ENCODE data around the gene CABP7.

CABP7 gene

DNA sequence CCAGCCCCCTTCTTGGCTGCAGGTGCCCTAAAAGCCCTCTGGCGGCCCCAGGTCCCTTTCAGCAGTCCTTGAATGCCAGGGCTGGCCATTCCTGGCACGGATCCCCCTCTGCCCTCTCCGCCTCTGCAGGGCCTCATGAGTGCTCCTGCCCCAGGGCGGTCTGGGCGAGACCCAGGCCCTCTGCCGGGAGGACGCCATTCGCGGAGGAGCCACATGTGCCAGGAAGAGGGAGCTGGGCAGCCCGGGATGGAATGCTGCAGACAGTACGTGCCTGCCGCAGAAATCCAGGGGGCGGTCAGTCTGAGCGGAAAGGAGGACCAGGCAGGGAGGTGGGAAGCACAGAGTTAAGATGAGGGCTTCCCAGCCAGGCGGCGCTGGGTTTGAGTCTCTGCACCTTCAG is 2.8 kb downstream of the CABP7 start:
- DNase-seq (ENCODE audit: low read depth in 2 of 2), result no peak

DNA sequence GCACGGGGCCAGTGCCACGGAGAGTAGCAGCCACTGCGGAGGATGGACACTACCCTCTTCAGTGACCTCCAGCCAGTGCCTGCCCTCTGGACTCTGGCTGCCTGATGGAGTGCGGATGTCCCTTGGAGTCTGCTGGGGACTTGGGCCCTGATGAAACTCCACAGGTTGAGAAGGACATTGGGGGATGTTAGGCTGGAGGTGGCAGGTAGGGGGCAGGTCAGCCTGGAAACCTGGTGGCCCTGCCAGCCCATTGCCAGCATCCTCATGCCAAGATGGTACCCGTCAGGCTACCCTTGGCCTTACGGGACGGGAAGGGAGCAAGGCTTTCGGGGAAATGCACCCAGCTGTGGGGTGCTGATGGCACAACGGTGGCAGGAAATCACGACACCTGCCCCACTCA is 4.0 kb downstream of the CABP7 start:
- no peak for DNase-seq (ENCODE audit: low read depth in 2 of 2)

DNA sequence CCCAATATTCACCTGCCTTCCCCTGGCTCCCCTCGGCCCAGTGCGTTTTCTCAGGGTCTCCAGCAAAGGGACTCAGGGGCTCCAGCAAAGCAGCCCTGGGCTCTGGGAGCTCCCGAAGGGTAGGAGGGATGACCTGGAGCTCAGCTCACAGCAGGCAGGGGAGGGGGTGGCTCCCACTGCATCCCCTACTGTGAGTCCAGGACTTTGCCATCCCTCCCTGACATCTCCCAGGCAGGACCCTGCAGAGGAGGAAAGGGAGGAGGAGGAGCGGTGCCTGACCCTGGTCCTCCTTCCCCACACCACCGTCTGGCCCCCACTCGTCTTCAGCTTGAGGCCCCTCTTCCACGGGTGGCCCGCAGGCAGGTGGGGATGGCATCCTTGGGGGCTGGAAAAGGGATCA is 5.0 kb downstream of the CABP7 start:
- no peak for DNase-seq (ENCODE audit: low read depth in 2 of 2)

DNA sequence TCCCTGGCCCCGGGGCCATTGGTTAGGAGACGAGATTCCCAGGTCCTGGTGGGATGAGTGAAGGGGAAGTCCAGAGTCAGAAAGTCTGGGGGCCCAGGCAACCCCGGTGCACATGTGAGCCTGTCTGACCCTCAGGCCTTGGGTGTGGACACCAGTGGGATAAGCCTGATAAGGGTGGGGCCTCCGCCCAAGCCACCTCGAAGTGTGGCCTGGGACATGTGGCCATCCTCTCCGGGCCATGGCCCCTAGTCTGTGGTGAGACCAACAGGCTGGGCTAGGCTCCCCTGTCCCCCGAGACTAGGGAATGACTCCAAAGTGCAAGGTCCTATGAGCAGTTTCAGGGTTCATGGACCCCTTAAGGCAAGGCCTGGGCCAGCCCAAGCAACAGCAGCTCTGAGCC is 6.3 kb downstream of the CABP7 start:
- no peak for DNase-seq (ENCODE audit: low read depth in 2 of 2)

DNA sequence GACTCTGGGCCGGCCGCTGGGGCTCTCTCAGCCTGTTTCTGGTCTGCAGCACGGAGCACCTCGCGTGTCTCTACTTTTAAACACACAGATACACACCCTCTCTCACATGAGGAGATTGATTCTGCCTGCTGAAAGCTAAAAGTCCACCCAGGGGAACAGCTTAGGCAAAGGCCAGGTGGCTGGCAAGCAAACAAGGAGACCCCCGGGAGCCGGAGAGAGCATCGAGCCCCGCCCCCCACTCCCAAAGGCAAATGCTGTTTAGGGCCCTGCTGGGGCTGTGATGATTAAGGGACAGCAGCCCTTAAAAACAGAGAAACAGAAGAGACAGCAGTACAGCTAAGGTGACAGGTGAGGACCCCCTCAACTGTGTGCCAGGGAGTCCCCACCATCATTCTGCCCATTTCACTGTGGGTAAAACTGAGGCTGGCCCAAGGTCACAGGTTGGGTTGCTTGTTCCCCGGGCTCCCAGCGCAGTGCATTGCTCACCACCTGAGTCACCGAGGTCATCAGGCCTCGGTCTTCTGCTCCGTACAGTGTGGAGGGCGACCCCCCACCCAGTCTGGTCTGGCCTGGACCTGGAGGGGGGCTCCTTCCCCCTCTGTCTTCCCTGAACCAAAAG is 6.8 kb downstream of the CABP7 start:
- DNase-seq (ENCODE audit: low read depth in 2 of 2), result no peak

DNA sequence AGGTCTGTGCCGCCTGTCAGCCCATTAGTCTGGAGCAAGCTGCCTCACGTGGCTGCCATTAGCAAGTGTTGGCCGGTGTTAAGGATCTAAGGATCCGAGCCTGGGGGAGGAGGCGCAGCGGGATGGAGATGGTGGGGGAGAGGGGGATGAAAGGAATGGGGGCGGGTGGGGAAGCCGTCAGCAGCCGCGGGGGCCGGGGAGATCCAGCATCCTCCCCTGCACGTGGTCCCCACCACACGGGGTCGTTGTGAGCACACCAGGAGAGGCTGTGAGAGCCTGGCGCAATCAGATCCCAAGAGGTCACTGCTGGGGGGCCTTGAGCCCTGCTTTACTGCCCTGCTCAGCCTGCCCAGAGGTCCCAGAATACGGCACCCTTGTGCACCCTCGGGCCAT is 7.3 kb downstream of the CABP7 start:
- peak in 1 of 2 experiments; percentile 20 for DNase-seq (ENCODE audit: low read depth in 2 of 2)

DNA sequence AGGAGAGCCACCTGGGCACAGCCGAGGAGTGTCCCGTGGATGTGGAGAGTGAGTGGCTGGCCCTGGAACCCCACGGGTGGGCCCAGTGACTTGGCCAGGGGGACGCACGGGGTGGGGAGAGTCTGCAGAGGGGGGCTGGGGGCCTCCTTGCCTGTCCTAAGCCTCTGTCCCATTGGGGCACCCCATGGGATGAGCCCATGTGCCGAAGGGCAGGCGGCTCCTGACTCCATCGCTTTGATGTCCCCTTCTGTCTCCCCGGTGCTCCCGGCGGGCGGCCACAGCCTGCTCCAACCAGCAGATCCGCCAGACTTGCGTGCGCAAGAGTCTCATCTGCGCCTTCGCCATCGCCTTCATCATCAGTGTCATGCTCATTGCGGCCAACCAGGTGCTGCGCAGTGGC is 9.4 kb downstream of the CABP7 start:
- no peak for DNase-seq (ENCODE audit: low read depth in 2 of 2)

DNA sequence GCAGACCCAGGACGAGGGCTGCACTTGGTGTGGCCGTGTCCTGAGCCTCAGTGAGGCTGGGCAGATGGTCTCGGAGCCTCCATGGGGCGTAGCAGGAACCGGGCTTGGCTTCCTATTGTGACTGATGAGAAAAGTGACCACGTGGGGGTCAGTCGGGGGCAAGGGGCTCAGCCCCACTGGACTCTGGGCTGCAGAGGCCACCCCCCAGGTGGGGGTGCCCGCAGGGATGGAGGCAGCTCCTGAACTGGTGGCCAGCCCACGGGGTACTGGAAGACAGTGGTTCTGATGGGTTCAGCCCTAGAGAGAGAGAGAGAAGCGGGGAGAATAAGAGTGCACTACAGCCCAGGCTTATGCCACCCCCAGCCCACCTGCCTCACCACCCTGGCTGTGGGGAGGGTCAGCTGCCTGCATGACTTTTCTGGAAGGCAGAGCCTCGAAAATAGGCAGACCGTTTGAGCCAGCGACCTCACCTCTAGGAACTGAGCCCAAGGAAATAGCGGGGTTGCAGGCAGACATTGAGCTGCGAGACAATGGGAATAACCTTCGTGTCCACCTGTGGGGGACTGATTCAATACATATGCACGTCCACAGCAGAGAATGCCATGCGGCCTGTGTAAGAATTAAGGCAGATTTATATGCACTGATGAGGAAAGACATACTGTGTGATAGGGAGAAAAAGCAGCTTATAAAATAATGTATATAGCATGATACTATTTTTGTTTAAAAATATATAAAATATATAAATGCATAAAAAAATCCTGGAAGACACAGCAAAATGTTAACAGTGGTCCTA is 11.5 kb downstream of the CABP7 start:
- no peak for DNase-seq (ENCODE audit: low read depth in 2 of 2)

DNA sequence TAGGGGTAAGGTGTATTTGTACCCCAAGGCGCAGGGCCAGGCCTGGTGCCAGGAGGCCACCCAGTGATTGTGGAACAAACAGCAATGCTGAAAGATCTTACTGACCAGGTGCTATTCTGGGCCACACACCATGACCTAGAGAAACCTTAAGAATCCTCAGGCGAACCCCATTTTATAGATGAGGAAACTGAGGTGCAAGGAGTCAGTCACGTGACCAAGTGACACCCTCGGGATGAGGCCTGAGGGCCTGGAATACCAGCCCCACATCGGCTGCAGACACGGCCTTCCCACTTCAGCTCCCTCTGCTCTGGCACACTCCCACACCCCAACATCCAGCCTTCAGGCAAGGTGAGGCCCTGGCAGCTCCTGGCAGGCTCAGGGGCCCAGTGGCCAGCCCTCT is 13.1 kb downstream of the CABP7 start:
- DNase-seq (ENCODE audit: low read depth in 2 of 2), result no peak

DNA sequence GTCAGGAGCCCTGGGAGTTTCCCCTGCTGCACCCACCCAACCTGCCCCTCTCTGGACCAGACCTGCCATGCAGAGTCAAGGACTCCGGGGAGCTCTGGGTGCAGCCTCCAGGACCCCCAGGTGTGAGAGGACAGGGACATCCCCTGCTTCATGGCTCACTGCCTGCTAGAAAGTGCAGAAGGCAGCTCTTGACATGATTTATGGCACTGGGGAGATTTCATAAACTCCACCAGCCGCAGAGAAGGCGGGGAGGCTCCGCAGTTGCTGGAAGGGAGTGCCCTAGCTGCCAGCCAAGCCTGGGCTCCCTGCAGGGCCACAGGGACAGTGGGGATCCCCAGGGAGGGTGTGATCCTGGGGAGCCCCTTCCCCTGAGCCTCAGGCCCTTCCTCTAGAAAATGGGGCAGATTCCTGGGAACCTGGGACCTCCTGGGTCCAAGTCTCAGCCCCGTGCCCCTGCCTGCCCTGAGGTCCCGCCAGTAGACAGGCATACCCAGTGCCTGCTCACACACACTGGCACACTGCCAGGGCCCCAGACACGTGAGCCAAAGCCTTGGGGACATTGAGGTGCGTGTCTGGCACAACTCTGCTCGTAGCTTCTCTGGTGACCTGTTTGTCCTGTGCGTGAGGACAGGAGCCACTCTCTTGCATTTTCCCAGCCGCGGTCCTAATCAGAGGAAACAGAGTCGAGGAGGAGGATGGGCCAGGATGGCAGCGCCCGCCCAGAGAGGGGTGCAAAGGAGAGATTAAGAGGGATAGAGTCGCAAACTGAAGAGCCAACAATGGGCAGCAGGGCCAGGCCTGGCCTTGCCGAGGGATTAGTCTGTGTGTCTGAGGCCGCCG is 13.8 kb downstream of the CABP7 start:
- no peak for DNase-seq (ENCODE audit: low read depth in 2 of 2)

DNA sequence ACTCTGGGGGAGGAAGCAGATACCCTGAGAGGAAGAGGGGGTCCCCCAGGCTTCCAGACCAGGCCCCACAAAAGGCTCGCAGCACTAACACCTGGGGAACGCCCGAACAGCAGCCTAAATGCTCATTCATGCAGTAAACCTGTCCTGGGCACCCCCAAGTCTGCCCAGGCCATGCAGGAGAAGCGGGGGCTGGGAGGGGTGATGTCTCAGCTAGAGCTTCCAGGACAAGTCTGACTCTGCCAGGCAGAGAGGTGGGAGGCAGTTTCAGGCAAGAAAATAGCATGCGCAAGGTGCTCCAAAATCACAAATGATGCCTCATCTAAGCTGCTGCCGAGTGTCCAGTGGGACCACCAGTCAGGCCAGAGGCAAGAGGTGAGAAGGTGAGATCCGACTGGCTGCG is 14.6 kb downstream of the CABP7 start:
- no peak for DNase-seq (ENCODE audit: low read depth in 2 of 2)

DNA sequence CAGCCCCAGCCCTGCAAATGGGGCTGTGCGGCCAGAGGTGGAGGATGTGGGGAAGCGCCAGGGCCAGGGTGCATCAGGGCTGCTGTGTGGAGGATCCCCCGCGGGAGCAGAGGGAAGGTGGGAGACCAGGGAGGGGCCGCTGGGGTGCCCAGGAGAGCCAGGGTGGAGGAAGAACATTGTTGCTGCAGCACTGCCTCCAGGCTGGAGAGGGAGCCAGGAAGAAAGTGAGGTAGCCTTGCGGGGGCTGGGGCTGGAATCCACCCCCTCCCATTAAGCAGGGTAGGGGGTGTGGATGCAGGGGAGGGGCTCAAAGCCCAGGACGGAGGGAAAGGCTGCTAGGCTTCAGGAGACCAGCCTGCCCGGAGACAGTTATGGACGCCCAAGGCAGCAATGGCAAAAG is 15.0 kb downstream of the CABP7 start:
- DNase-seq (ENCODE audit: low read depth in 2 of 2), result no peak

DNA sequence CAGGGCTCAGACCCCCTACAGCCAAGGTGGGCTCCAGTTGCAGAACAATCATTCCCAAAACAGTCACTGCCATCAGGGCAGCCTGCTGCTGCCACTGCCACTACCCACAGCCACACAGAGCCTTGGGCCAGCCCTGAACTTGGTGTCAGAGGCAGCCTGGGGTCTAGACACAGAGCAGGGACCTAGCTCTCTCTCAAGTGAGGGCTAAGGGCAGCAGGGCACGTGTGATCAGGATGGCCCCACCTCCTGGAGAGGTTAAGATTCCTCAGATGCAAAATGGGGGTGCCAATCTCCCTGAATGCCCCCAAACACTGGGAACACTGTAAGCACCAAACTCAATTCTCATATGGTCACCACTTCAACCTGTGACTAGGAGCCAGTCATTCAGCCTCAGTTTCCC is 15.6 kb downstream of the CABP7 start:
- no peak for DNase-seq (ENCODE audit: low read depth in 2 of 2)

DNA sequence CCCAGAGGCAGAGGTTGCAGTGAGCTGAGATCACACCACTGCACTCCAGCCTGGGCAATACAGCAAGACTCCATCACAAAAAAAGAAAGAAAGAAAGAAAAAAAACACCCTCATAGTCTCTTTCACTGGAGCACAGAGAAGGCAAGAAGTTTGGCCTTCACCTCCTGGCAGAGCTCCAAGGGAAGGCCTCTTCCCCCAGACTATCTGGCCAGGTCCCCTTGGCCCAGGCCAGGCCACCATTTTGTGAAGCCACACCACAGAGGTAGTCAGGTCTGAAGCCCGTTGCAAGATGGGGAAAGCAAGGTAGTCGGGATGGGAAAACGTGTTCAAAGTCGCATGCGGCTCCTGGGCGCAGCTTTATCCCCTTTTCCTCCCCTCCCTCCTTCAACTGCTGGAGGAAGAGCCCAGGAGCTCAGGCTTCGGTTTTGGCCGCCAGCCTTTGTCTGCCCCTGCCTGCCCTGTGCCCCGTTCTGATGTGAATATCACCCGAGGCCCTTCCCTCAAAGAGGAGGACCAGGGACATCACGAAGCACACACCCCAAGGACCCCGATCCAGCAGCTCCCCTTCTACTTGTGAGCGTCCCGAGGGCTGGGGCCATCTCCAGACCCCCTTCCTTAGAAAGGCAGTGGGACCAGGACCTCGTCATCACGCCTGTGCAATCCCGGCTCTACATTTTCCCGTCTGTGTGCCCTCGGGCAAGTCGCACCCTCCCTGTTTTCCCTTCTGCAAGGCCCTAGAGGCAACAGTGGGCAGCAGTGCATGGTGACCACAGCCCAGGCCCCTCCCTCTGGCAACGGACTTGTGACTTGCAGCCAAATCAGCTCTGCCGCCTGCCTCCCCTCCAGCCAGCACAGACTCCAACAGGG is 17.7 kb downstream of the CABP7 start:
- no peak for DNase-seq (ENCODE audit: low read depth in 2 of 2)

DNA sequence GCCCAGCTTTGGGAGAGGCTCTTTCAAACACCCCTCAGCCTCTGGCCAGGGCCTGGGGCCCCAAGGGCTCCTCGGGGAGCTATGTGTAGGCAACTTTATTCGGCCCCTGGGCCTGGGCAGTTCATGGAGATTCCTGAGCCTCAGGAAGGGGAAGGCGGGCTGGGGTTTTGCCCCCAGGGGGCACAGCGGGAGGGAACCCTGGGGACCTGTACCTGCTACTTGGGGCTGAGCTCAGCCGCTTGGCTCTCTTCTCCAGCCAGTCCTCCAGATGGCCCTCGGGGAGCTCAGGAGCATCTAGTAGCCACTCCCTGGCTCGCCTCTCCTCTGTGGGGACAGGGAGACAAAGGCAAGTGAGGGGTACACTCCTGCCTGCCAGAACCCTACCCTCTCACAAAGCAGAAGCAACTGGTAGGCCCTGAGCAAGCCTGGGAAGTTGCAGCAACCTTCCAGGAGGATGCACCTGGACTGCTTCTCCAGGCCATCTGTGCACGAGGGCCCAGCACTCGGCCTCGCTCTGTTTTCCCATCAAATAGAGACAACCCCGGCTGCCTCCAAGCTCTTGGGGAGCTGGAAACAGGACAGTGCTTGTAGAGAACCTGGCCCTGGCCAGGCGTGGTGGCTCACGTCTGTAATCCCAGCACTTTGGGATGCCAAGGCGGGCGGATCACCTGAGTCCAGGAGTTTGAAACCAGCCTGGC is 18.5 kb downstream of the CABP7 start:
- DNase-seq (ENCODE audit: low read depth in 2 of 2), result no peak

DNA sequence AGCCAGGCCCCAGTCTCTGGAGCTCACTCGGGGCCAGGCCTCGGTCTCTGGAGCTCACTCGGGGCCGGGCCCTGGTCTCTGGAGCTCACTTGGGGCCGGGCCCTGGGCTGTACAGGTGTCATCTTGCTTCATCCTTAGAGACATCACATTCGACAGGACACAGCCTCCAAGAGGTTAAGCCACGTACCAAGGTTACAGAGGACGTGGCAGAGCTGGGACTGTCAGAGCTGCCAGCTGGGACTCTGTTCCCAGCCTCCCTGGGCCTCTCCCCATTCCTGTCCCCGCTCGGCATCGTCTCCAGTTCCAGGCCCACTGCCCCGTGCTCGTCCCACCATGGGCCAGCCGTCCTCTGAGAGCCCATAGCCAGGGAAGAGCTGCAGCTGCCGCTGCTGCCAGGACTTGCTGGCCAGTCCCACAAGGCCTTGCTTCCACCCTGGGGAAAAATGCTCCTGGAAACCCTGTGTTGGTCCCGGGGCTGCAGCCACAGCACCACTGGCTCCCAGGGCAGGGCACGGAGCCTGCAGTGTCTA is 19.6 kb downstream of the CABP7 start:
- DNase-seq (ENCODE audit: low read depth in 2 of 2), result no peak

DNA sequence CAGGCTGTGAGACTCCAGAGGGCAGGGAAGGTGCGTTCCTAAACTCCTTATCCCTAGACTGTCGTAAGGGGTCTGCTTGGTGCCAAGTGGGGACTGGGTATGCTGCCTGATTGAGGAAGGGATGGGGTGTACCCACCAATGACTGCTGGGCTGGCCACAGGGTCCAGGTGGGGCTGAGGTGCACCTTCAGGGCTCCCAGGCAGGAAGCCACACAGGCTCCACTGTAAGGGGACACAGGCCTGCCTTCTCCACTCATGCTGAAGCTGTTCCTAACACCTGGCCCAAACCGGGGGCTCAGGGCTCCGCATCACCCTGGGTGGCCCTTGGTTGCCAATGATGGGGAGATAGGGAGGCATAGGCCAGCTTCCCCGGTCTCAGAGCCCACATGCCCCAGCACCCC is 20.4 kb downstream of the CABP7 start:
- DNase-seq (ENCODE audit: low read depth in 2 of 2), result no peak

DNA sequence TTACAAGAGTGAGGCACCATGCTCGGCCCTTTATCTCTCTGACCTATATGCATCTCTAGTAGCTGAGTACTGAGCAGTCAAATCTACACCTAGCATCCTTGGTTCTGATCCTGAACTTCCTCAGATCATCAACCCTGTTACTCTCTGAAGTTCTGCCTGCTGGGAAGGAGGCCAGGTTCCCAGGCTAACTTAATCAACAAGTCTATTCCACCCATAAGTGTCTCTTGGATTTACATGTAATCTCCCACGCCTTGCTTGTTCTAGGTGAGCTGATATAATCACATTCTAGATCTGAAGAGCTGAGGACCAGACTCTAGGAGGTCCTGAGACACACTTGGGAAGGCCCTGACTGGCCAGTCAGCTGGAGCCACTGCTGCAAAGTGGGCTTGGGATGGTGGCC is 22.1 kb downstream of the CABP7 start:
- DNase-seq (ENCODE audit: low read depth in 2 of 2), result no peak

DNA sequence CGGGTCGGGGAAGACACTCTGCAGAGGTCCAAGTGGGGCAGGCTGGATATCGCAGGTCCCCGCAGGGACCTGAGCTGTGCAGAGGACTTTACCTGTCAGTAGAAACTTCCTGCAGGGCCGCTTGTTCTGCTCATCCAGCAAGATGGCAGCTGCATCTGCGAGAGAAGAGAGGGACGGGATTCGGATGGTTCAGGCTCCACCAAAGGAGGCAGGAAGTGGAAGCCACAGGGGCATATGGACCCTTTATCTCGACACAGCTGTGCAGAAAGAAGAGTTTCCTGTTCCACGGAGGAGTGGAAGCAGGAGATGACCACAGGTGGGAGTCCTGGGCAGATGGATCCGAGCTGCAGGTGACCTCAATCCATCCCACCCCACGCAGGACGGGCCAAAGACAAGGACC is 22.5 kb downstream of the CABP7 start:
- no peak for DNase-seq (ENCODE audit: low read depth in 2 of 2)

DNA sequence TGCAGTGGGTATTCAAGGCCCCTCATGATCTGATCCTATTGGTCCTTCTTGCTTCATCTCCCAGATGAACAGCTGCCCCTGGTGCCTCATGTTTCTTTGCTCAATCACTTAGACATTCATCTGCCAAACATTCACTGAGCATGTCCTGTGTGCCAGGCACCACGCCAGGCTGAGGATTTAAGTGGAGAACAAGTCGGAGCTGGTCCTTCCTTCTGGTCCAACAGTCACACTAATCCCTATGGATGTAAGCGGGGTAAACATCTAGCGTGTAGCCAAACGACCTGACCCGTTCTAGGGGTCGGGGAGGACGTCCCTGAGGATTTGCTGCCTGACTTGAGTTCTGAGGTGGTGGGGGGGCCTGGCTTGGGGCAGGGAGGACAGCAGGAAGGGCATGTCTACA is 25.1 kb downstream of the CABP7 start:
- DNase-seq (ENCODE audit: low read depth in 2 of 2), result no peak

DNA sequence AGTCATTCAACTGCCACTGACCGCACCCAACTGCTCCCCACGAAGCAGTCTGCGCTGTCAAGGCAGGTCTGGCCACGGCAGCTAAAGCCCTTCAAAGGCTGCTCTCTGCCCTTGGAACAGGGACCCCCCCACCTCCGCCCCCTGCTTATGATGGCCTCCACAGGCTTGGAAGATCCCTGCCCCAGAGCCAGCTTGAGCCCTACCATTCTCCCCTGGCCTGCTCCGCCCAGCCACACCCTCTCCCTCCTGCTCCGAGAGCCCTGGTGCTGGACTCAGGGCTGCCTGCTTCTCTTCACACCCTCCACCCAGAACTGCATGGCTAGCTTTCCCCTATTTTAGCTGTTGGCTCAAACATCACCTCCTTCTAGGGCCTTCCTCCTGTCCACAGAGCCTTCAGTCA is 28.0 kb downstream of the CABP7 start:
- DNase-seq (ENCODE audit: low read depth in 2 of 2), result no peak

Measured in stimulated activated CD4-positive, alpha-beta T cell treated with anti-CD3 and anti-CD28 coated beads, Interleukin-12 subunit alpha, Interleukin-12 subunit beta, amount 100 ng/mL, for 24 hours (primary cell).